IMR-90 (cell line): Measurements from ENCODE around the gene FBXO44. TPM values are rescaled to one million over a fixed set of nuclear protein-coding genes. Genes with fewer than 3 reads are reported as not detected.

ENCODE experiments used
- ATAC-seq: fragments of 200-7000 bp; cut with Tn5 transposase; 2 replicates; pipeline ENCODE4 v1.9.1; 2020; ENCODE audit warnings: low read depth, mild to moderate bottlenecking, moderate library complexity
- BruUV-seq: library from RNA; stranded (reverse); fragments of 400-500 nt; replicated peaks from 2 replicates; lab custom pipeline; 2021; lab: Mats Ljungman, UMichigan
- CTCF ChIA-PET: fragments of 300-600 bp; formaldehyde crosslinking; extraction: SDS; loops from one replicate; lab custom pipeline; 2021; ENCODE audit warnings: antibody characterized with exemption; lab: Yijun Ruan, JAX
- POLR2A ChIA-PET: fragments of 300-600 bp; sonication (Branson Sonifier 250); formaldehyde crosslinking; loops from one replicate; lab custom pipeline; 2022; ENCODE audit warnings: antibody characterized with exemption; ENCODE audit not compliant: unreplicated experiment; lab: Charles Lee
- DNase-seq: peaks from one replicate; pipeline ENCODE4 v3.0.0; 2013
- H2AFZ ChIP-seq: replicated peaks from 2 replicates; pipeline ENCODE3; 2013; ENCODE audit warnings: low read length, mild to moderate bottlenecking; ENCODE audit not compliant: poor library complexity
- H2AK5ac ChIP-seq: 2 replicates; pipeline ENCODE4 v1.6.1; 2013; ENCODE audit warnings: low read depth, low read length, inconsistent platforms
- H2AK9ac ChIP-seq: replicated peaks from 2 replicates; pipeline ENCODE3; 2013; ENCODE audit warnings: mild to moderate bottlenecking, low read depth, low read length, moderate library complexity; ENCODE audit not compliant: poor library complexity
- H2BK120ac ChIP-seq: 2 replicates; pipeline ENCODE4 v1.6.1; 2013; ENCODE audit warnings: low read depth, low read length, inconsistent platforms
- H2BK15ac ChIP-seq: 3 replicates; pipeline ENCODE4 v1.6.1; 2013; ENCODE audit warnings: low read depth, low read length, inconsistent platforms
- H2BK20ac ChIP-seq: 2 replicates; pipeline ENCODE4 v1.6.1; 2013; ENCODE audit warnings: low read depth, mild to moderate bottlenecking, inconsistent platforms, low read length, moderate library complexity
- H2BK5ac ChIP-seq: 2 replicates; pipeline ENCODE4 v1.6.1; 2013; ENCODE audit warnings: mild to moderate bottlenecking, low read depth, low read length, inconsistent platforms; ENCODE audit not compliant: poor library complexity, severe bottlenecking
- H3K14ac ChIP-seq: replicated peaks from 2 replicates; pipeline ENCODE4 v1.6.1; 2013; ENCODE audit warnings: low read depth, low read length, inconsistent platforms
- H3K18ac ChIP-seq: 2 replicates; pipeline ENCODE4 v1.6.1; 2013; ENCODE audit warnings: low read depth, low read length, control low read depth
- H3K23ac ChIP-seq: 2 replicates; pipeline ENCODE4 v1.6.1; 2013; ENCODE audit warnings: low read depth, low read length, inconsistent platforms
- H3K27ac ChIP-seq: 2 replicates; pipeline ENCODE4 v1.5.1; 2013; ENCODE audit warnings: mild to moderate bottlenecking, control low read depth, low read length; ENCODE audit not compliant: insufficient read depth
- H3K27me3 ChIP-seq: 2 replicates; pipeline ENCODE4 v1.6.1; 2013; ENCODE audit warnings: low read length; ENCODE audit not compliant: control insufficient read depth, insufficient read depth
- H3K36me3 ChIP-seq: 2 replicates; pipeline ENCODE4 v1.6.1; 2013; ENCODE audit warnings: low read length, mixed read lengths; ENCODE audit not compliant: control insufficient read depth, insufficient read depth
- H3K4ac ChIP-seq: 2 replicates; pipeline ENCODE4 v1.6.1; 2013; ENCODE audit warnings: low read depth, low read length, inconsistent platforms
- H3K4me1 ChIP-seq: 2 replicates; pipeline ENCODE4 v1.6.1; 2013; ENCODE audit warnings: low read length, mixed read lengths; ENCODE audit not compliant: control insufficient read depth, insufficient read depth
- H3K4me2 ChIP-seq: 2 replicates; pipeline ENCODE4 v1.6.1; 2013; ENCODE audit warnings: low read depth, mild to moderate bottlenecking, control low read depth, low read length, moderate library complexity
- H3K4me3 ChIP-seq: 2 replicates; pipeline ENCODE4 v1.5.1; 2013; ENCODE audit warnings: low read depth, mild to moderate bottlenecking, control low read depth, low read length, moderate library complexity; ENCODE audit not compliant: insufficient read depth
- H3K56ac ChIP-seq: 2 replicates; pipeline ENCODE4 v1.6.1; 2013; ENCODE audit warnings: low read length, inconsistent platforms; ENCODE audit not compliant: insufficient read depth; ENCODE audit errors: extremely low read depth
- H3K79me1 ChIP-seq, 2 experiments: 2 replicates each; pipeline ENCODE4 v1.6.1; 2013; ENCODE audit warnings: low read length in 2 of 2, inconsistent platforms in 1 of 2, low read depth in 1 of 2
- H3K9ac ChIP-seq: 2 replicates; pipeline ENCODE4 v1.6.1; 2013; ENCODE audit warnings: low read depth, low read length, control low read depth
- H3K9me1 ChIP-seq: 2 replicates; pipeline ENCODE4 v1.6.1; 2013; ENCODE audit warnings: low read length, inconsistent platforms; ENCODE audit not compliant: insufficient read depth
- H3K9me3 ChIP-seq: 2 replicates; pipeline ENCODE4 v1.6.1; 2013; ENCODE audit warnings: low read length; ENCODE audit not compliant: control insufficient read depth, insufficient read depth
- H4K20me1 ChIP-seq: 2 replicates; pipeline ENCODE4 v1.6.1; 2013; ENCODE audit warnings: low read length, inconsistent platforms; ENCODE audit not compliant: insufficient read depth
- H4K5ac ChIP-seq: 2 replicates; pipeline ENCODE4 v1.6.1; 2013; ENCODE audit warnings: mild to moderate bottlenecking, low read depth, low read length, control low read depth
- H4K8ac ChIP-seq, 2 experiments: 2 replicates each; pipeline ENCODE4 v1.6.1; 2013; ENCODE audit warnings: low read depth in 2 of 2, low read length in 2 of 2, control low read depth in 1 of 2, inconsistent platforms in 1 of 2
- H4K91ac ChIP-seq: 2 replicates; pipeline ENCODE4 v1.6.1; 2013; ENCODE audit warnings: low read depth, low read length, inconsistent platforms; ENCODE audit not compliant: insufficient read depth
- BHLHE40 ChIP-seq: fragments of 150-350 bp; IDR thresholded peaks from 2 replicates; pipeline ENCODE4 v1.6.1; 2016; ENCODE audit warnings: mild to moderate bottlenecking, low read depth, low read length
- CEBPB ChIP-seq: IDR thresholded peaks from 2 replicates; pipeline ENCODE4 v1.6.1; 2012; ENCODE audit warnings: low read depth, low read length, improper control_type of control experiment
- CHD1 ChIP-seq: IDR thresholded peaks from 2 replicates; pipeline ENCODE4 v1.6.1; 2012; ENCODE audit warnings: low read depth, low read length, improper control_type of control experiment
- FOS ChIP-seq: fragments of 150-350 bp; IDR thresholded peaks from 2 replicates; pipeline ENCODE4 v1.6.1; 2016; ENCODE audit warnings: low read depth, low read length
- MAFK ChIP-seq: IDR thresholded peaks from 2 replicates; pipeline ENCODE4 v1.6.1; 2012; ENCODE audit warnings: low read depth, low read length, improper control_type of control experiment
- MXI1 ChIP-seq: IDR thresholded peaks from 2 replicates; pipeline ENCODE4 v1.6.1; 2012; ENCODE audit warnings: low read depth, mild to moderate bottlenecking, low read length, moderate library complexity, borderline replicate concordance
- NFE2L2 ChIP-seq: fragments of 150-350 bp; IDR thresholded peaks from 2 replicates; pipeline ENCODE4 v1.6.1; 2016; ENCODE audit warnings: low read depth, mild to moderate bottlenecking, low read length
- POLR2A ChIP-seq: IDR thresholded peaks from 2 replicates; pipeline ENCODE4 v1.6.1; 2012; ENCODE audit warnings: mild to moderate bottlenecking, low read depth, low read length
- RAD21 ChIP-seq: IDR thresholded peaks from 2 replicates; pipeline ENCODE4 v1.6.1; 2012; ENCODE audit warnings: low read length, improper control_type of control experiment
- RCOR1 ChIP-seq: IDR thresholded peaks from 2 replicates; pipeline ENCODE4 v1.6.1; 2012; ENCODE audit warnings: mild to moderate bottlenecking, low read length, improper control_type of control experiment; ENCODE audit not compliant: insufficient replicate concordance
- SMC3 ChIP-seq: fragments of 150-350 bp; IDR thresholded peaks from 2 replicates; pipeline ENCODE4 v1.6.1; 2016; ENCODE audit warnings: low read depth, mild to moderate bottlenecking, antibody characterized with exemption, low read length, moderate library complexity
- WGBS, 2 experiments: methylation state at CpG; one replicate each; pipeline versions ENCODE4 v1.1.5 to v1.1.7; 2013; ENCODE audit warnings: missing lambda C conversion rate in 2 of 2; ENCODE audit not compliant: insufficient read length in 1 of 2; ENCODE audit errors: extremely low coverage in 2 of 2; 5-methylcytosine and 5-hydroxymethylcytosine counted together
- dilution Hi-C: fragments of 300-500 bp; cut with HindIII; formaldehyde crosslinking; loops from one replicate; pipeline ENCODE4 v1.14.3; 2018; ENCODE audit warnings: low sequenced_read_pairs; ENCODE audit not compliant: unreplicated experiment
- in situ Hi-C: fragments of 300-500 bp; cut with MboI; formaldehyde crosslinking; loops from 3 replicates; pipeline ENCODE4 v1.14.3; 2019; ENCODE audit warnings: low sequenced_read_pairs, inconsistent platforms, mixed read lengths
- intact Hi-C: fragments of 100-400 bp; cut with micrococcal nuclease; formaldehyde crosslinking; loops from 2 replicates; pipeline ENCODE4 v1.10.0; 2022
- polyA plus RNA-seq, 3 experiments: library from polyadenylated mRNA; depleted of rRNA; stranded (reverse); fragments of >200 nt; gene quantifications; 2 replicates each; pipeline ENCODE4 v1.2.3, GENCODE V29; 2012; ENCODE audit warnings: low replicate concordance in 1 of 3
- total RNA-seq: library from RNA; depleted of rRNA; stranded (reverse); fragments of >200 nt; gene quantifications from 2 replicates; pipeline ENCODE4 v1.2.3, GENCODE V29; 2012
- TF ChIP-seq, protein P1 (sequence below): conservative IDR thresholded peaks from 2 replicates; pipeline ENCODE4 v1.5.1; 2012; ENCODE audit warnings: mild to moderate bottlenecking, low read depth, low read length, improper control_type of control experiment
- TF ChIP-seq, protein P2 (sequence below): fragments of 150-350 bp; IDR thresholded peaks from 2 replicates; pipeline ENCODE4 v1.6.1; 2017; ENCODE audit warnings: mild to moderate bottlenecking, antibody characterized with exemption, low read length, low read depth

The FBXO44 gene
- total and polyA plus RNA-seq, 2 of the 4 experiments (the other 2 are of a cell fraction) = 9.3 to 25.5 TPM

DNA sequence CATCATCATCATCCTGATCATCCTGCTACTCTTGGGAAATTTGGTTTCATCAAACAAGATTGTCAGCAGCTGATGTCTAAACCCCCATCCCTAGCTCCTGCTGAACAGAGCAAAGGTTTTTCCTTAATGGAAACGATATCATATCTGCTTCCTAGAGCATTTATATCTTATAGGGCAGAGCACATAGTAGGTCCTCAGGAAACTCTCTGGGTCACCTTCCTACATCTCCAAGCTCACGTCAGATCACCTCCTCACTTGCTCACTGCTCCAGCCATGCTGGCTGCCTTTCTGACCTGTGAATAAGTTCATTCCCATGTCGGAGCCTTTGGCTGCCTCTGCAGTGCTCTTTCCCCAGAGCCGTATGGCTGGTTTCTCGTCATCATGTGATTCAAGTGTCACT, 10.9 kb upstream of the FBXO44 start:
- no peak overlapping the region for H3K4me2 ChIP-seq
- H2AK9ac ChIP-seq = no peak overlapping the region
- no peak overlapping the region for H3K9ac ChIP-seq
- in situ Hi-C loops (loop anchor here (5.0 to 10.0 kb wide), 2 partner anchors 401 to 609 kb away; no protein-coding TSS in a partner anchor), intact Hi-C loops (loop anchor here (2.0 kb wide), 1 partner anchor 165 kb away; the partner anchor contains the start of gene DISP3), dilution Hi-C loops (no loop called here)
- H2BK15ac ChIP-seq = no peak overlapping the region
- no peak overlapping the region for H2BK20ac ChIP-seq
- H3K27ac ChIP-seq = no peak overlapping the region
- no peak overlapping the region for H3K4ac ChIP-seq
- no peaks in the 10 kb centered on the region; the same call in 1 of the 2 replicates for H3K4me1 ChIP-seq
- peaks cover 8% of the 10 kb centered on the region; the same call in 1 of the 2 replicates for H3K27me3 ChIP-seq
- no peak for TF ChIP-seq NFE2L2
- TF ChIP-seq MAFK = no peak
- TF ChIP-seq, protein P1, sequence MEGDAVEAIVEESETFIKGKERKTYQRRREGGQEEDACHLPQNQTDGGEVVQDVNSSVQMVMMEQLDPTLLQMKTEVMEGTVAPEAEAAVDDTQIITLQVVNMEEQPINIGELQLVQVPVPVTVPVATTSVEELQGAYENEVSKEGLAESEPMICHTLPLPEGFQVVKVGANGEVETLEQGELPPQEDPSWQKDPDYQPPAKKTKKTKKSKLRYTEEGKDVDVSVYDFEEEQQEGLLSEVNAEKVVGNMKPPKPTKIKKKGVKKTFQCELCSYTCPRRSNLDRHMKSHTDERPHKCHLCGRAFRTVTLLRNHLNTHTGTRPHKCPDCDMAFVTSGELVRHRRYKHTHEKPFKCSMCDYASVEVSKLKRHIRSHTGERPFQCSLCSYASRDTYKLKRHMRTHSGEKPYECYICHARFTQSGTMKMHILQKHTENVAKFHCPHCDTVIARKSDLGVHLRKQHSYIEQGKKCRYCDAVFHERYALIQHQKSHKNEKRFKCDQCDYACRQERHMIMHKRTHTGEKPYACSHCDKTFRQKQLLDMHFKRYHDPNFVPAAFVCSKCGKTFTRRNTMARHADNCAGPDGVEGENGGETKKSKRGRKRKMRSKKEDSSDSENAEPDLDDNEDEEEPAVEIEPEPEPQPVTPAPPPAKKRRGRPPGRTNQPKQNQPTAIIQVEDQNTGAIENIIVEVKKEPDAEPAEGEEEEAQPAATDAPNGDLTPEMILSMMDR = no peak
- TF ChIP-seq CHD1 = no peak
- no peak for TF ChIP-seq MXI1
- TF ChIP-seq FOS = no peak
- no peak for TF ChIP-seq RAD21
- no peak for TF ChIP-seq CEBPB
- no peak for TF ChIP-seq BHLHE40
- TF ChIP-seq SMC3 = no peak
- no peak for TF ChIP-seq RCOR1
- TF ChIP-seq POLR2A = no peak
- TF ChIP-seq, protein P2, sequence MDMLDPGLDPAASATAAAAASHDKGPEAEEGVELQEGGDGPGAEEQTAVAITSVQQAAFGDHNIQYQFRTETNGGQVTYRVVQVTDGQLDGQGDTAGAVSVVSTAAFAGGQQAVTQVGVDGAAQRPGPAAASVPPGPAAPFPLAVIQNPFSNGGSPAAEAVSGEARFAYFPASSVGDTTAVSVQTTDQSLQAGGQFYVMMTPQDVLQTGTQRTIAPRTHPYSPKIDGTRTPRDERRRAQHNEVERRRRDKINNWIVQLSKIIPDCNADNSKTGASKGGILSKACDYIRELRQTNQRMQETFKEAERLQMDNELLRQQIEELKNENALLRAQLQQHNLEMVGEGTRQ = no peak
- no peak overlapping the region for H2AFZ ChIP-seq
- H3K4me3 ChIP-seq = no peak overlapping the region
- DNase-seq (no peak), ATAC-seq (no peak)
- no peak overlapping the region for H2AK5ac ChIP-seq
- 38% methylated on average over 3 of the region's 5 CpGs; no CpG with 5 or more reads in 1 of the 2 experiments for WGBS, 2 experiments
- H2BK5ac ChIP-seq = no peak overlapping the region
- H3K36me3 ChIP-seq = no peaks in the 10 kb centered on the region
- no peaks in the 10 kb centered on the region; the same call in 1 of the 2 replicates for H4K20me1 ChIP-seq
- H3K23ac ChIP-seq = no peak overlapping the region
- BruUV-seq = no TSS peak
- no peak overlapping the region for H3K56ac ChIP-seq
- no peak overlapping the region for H4K8ac ChIP-seq
- H3K14ac ChIP-seq = no peak overlapping the region
- no peaks in the 10 kb centered on the region for H3K79me1 ChIP-seq
- ChIA-PET CTCF (interaction anchor here (1.0 to 2.7 kb wide), 3 partner anchors 403 to 606 kb away, joined by 4 to 12 read pairs (median 6); no protein-coding TSS in a partner anchor), POLR2A (no interaction called here)
- no peak overlapping the region for H3K18ac ChIP-seq
- no peaks in the 10 kb centered on the region for H3K9me3 ChIP-seq
- no peak overlapping the region for H4K5ac ChIP-seq
- H2BK120ac ChIP-seq = no peak overlapping the region
- no peaks in the 10 kb centered on the region for H3K9me1 ChIP-seq
- H4K91ac ChIP-seq = no peak overlapping the region
